ENCODE results near the gene SIN3B.

SIN3B gene

GRCh38 chr19:16908759-16909158, 79.6 kb downstream of the SIN3B start:
- TF ChIP-seq CTCF (conservative IDR thresholded peaks at IDR 0.05; ENCODE audit: low read depth), result no peak
- DNase-seq (ENCODE audit: low spot score), result no peak
- no peak overlapping the region for H3K27ac ChIP-seq
- POLR2A ChIA-PET (ENCODE audit: low non-redundant PET), result no interaction called here
- CTCF ChIA-PET, result interaction anchor here (0.5 to 0.7 kb wide), 2 partner anchors 9 to 13 kb away, joined by 3 read pairs; no protein-coding TSS in a partner anchor

GRCh38 chr19:16911046-16911445, 81.8 kb downstream of the SIN3B start:
- POLR2A ChIA-PET (ENCODE audit: low non-redundant PET), result no interaction called here

GRCh38 chr19:16912780-16913179, 83.6 kb downstream of the SIN3B start:
- ChIA-PET CTCF (interaction anchor here (0.5 to 0.8 kb wide), 3 partner anchors 13 to 1545 kb away, joined by 3 read pairs; no protein-coding TSS in a partner anchor), POLR2A (ENCODE audit: low non-redundant PET) (no interaction called here)
- no peak for DNase-seq (ENCODE audit: low spot score)
- no peak overlapping the region for H3K27ac ChIP-seq
- no peak for TF ChIP-seq CTCF (conservative IDR thresholded peaks at IDR 0.05; ENCODE audit: low read depth)

More at GRCh38 chr19:16911046-16911445, 81.8 kb downstream of the SIN3B start:
- CTCF ChIA-PET, result no interaction called here
- DNase-seq (ENCODE audit: low spot score), result no peak
- no peak overlapping the region for H3K27ac ChIP-seq
- TF ChIP-seq CTCF (conservative IDR thresholded peaks at IDR 0.05; ENCODE audit: low read depth), result no peak

GRCh38 chr19:16914421-16914820, 85.2 kb downstream of the SIN3B start:
- H3K27ac ChIP-seq, result no peak overlapping the region
- ChIA-PET CTCF (no interaction called here), POLR2A (ENCODE audit: low non-redundant PET) (no interaction called here)
- DNase-seq (ENCODE audit: low spot score), result no peak
- TF ChIP-seq CTCF (conservative IDR thresholded peaks at IDR 0.05; ENCODE audit: low read depth), result no peak

- ChIA-PET POLR2A (ENCODE audit: low non-redundant PET) (no interaction called here), CTCF (interaction anchor here (0.6 kb wide), 1 partner anchor 77 kb away, joined by 3 read pairs; no protein-coding TSS in a partner anchor)
- TF ChIP-seq CTCF (conservative IDR thresholded peaks at IDR 0.05; ENCODE audit: low read depth), result no peak
- no peak for DNase-seq (ENCODE audit: low spot score)
- no peak overlapping the region for H3K27ac ChIP-seq
Measured at GRCh38 chr19:16915135-16915534, 85.9 kb downstream of the SIN3B start.

- CTCF ChIA-PET, result interaction anchor here (0.6 kb wide), 1 partner anchor 76 kb away, joined by 3 read pairs; no protein-coding TSS in a partner anchor
- POLR2A ChIA-PET (ENCODE audit: low non-redundant PET), result no interaction called here
- DNase-seq (ENCODE audit: low spot score), result no peak
- TF ChIP-seq CTCF (conservative IDR thresholded peaks at IDR 0.05; ENCODE audit: low read depth), result no peak
- no peak overlapping the region for H3K27ac ChIP-seq
Measured at GRCh38 chr19:16915734-16916133, 86.5 kb downstream of the SIN3B start.

Data from RWPE1 (cell line).